DMS 273 (cell line): ENCODE data around the gene PIERCE2.
"Not testable (repeated sequence)": the region's sequence is repeated elsewhere in the genome, so short reads cannot be mapped to it uniquely, and the experiment has no call there.

Experiments used
- DNase-seq: peaks from one replicate; lab custom pipeline; 2025; ENCODE audit not compliant: unreplicated experiment; lab: John Stamatoyannopoulos, UW

The PIERCE2 gene

DNA sequence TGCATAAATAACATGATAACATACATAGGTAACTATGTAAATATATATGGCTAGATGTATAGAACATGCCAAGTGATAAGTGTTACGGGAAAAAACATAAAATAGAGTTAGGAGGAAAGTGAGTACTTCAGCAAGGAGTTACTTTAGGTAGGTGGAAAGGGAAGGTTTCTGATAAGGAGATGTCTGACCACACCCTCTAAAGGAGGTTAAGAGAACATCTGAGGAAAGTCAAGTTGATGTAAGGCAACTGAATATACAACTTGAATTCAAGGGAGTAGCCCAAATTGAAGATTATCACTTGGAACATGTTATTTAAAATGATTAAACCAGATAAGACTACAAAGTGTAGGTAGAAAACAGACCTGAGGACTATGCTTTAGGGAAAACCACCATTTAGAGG is 13.8 kb downstream of the PIERCE2 start:
- DNase-seq: no peak

DNA sequence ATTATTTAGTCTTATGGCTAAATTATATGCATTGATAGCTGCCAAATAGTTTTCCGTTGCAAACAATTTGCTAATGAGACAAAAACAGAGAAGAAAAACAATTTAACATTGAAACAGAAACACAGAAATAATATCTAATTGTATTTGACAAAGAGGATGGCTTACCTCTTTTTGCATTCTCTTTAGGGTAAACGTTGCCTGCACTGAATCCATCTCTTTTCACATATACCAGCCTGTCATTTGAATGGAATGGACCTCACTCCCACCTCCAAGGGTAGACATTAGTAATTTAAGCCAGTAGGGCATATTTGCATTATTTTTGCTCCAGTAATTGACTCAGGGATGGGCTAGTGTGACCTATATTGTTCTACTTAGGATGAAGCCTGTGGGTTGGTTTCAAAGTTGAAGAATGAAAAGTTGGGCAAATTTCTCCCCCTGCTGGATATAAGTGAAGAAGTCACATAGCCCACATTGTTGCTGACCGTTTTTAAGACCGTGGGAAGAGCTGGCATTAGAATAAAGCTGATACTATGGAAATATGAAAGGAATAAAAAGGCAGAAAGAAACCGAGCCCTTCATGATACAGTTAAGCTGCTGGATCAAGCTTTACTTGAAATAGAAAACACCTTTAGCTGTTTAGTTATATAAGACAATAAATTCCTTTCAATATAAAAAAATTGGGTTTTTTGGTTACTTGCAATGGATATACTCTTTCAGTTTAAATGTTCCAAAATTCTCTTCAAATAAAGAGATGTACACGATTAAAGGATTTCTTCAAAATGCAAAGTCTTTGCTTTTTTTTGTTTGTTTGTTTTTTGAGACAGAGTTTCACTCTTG is 26.9 kb downstream of the PIERCE2 start:
- DNase-seq: peak; percentile 67

GRCh38 chr15:55443141-55443540 is 34.8 kb downstream of the PIERCE2 start:
- not testable (repeated sequence) for DNase-seq

GRCh38 chr15:55445936-55446335 is 37.6 kb downstream of the PIERCE2 start:
- not testable (repeated sequence) for DNase-seq

DNA sequence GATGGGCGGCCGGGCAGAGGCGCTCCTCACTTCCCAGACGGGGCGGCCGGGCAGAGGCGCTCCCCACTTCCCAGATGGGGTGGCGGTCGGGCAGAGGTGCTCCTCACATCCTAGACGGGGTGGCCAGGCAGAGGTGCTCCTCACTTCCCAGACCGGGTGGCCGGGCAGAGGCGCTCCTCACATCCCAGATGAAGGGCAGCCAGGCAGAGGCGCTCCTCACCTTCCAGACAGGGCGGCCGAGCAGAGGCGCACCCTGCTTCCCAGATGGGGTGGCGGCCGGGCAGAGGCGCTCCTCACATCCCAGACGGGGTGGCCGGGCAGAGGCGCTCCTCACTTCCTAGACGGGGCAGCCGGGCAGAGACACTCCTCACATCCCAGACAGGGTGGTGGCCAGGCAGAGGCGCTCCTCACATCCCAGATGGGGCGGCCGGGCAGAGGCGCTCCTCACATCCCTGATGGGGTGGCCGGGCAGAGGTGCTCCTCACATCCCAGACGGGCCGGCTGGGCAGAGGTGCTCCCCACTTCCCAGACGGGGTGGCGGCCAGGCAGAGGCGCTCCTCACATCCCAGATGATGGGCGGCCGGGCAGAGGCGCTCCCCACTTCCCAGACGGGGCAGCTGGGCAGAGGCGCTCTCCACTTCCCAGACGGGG is 38.2 kb downstream of the PIERCE2 start:
- DNase-seq: not testable (repeated sequence)

DNA sequence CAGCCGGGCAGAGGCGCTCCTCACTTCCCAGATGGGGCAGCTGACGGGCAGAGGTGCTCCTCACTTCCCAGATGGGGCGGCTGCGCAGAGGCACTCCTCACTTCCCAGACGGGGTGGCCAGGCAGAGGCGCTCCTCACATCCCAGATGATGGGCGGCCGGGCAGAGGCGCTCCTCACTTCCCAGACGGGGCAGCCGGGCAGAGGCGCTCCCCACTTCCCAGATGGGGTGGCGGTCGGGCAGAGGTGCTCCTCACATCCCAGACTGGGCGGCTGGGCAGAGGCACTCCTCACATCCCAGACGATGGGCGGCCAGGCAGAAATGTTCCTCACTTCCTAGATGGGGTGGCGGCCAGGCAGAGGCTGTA is 38.7 kb downstream of the PIERCE2 start:
- not testable (repeated sequence) for DNase-seq

- no peak for DNase-seq
These were observed 49.2 kb downstream of the PIERCE2 start for GRCh38 chr15:55457401-55458022.

DNA sequence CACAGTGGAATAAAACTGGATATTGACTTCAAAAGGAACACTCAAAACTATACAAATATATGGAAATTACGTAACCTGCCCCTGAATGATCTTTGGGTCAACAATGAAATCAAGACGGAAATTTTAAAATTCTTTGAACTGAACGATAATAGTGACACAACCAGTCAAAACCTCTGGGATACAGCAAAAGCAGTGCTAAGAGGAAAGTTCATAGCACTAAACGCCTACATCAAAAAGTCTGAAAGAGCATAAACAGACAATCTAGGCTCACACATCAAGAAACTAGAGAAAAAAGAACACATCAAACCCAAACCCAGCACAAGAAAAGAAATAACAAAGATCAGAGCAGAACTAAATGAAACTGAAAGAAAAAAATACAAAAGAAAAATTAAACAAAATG is 53.2 kb downstream of the PIERCE2 start:
- no peak for DNase-seq

GRCh38 chr15:55468321-55468720 is 60.0 kb downstream of the PIERCE2 start:
- DNase-seq: no peak
